HepG2 (cell line): ENCODE measurements around the gene UBE2G2. TPM values are rescaled to one million over a fixed set of nuclear protein-coding genes. Genes with fewer than 3 reads are reported as not detected.

ENCODE experiments used
- ATAC-seq: fragments of 200-7000 bp; cut with Tn5 transposase; 3 replicates; pipeline ENCODE4 v1.9.1; 2020; ENCODE audit warnings: mild to moderate bottlenecking, moderate library complexity
- BruUV-seq: library from RNA; stranded (reverse); fragments of 400-500 nt; replicated peaks from 2 replicates; lab custom pipeline; 2021; lab: Mats Ljungman, UMichigan
- CTCF ChIA-PET: fragments of 300-600 bp; formaldehyde crosslinking; extraction: SDS; loops from one replicate; lab custom pipeline; 2021; ENCODE audit warnings: low total read pairs, inconsistent platforms, low intra/inter-chr PET ratio; lab: Yijun Ruan, JAX
- POLR2A ChIA-PET: fragments of 350-600 bp; sonication (Branson Sonifier 250); formaldehyde crosslinking; loops from one replicate; lab custom pipeline; 2020; ENCODE audit warnings: antibody characterized with exemption, inconsistent platforms; lab: Yijun Ruan, JAX
- DNase-seq: peaks from one replicate; pipeline ENCODE4 v3.0.0-alpha.2; 2015; ENCODE audit warnings: low spot score
- FAIRE-seq: peaks from 3 replicates; lab custom pipeline; 2011; peaks lifted over from hg19 to GRCh38; lab: Jason Lieb, UNC
- H2AFZ ChIP-seq: one replicate; pipeline ENCODE4 v1.6.1; 2011; ENCODE audit warnings: low read length, inconsistent platforms
- H3K27ac ChIP-seq: fragments of 300-600 bp; 3 replicates; pipeline ENCODE4 v1.8.0; 2011; ENCODE audit warnings: mixed run types, mild to moderate bottlenecking, mixed read lengths, low read length, inconsistent platforms; ENCODE audit not compliant: insufficient read depth; ENCODE audit errors: extremely low read length
- H3K27me3 ChIP-seq, 2 experiments: fragments of 200-600 bp in 1 of 2; 2 replicates in 1 of 2; 3 replicates in 1 of 2; pipeline versions ENCODE4 v1.6.0 to v1.8.0; 2011; ENCODE audit warnings: low read length in 2 of 2, mild to moderate bottlenecking in 2 of 2, moderate library complexity in 2 of 2, inconsistent platforms in 1 of 2; ENCODE audit not compliant: insufficient read depth in 2 of 2, control insufficient read depth in 1 of 2
- H3K36me3 ChIP-seq, 2 experiments: fragments of 200-600 bp in 1 of 2; replicated peaks in 1 of 2; 2 replicates in 1 of 2; 3 replicates in 1 of 2; pipeline versions ENCODE4 v1.5.1 to v1.8.0; 2011; ENCODE audit warnings: low read length in 2 of 2, inconsistent platforms in 1 of 2; ENCODE audit not compliant: insufficient read depth in 2 of 2, control insufficient read depth in 1 of 2
- H3K4me1 ChIP-seq: 2 replicates; pipeline ENCODE4 v1.5.1; 2012; ENCODE audit warnings: low read length, inconsistent platforms; ENCODE audit not compliant: insufficient read depth
- H3K4me2 ChIP-seq: 2 replicates; pipeline ENCODE4 v1.6.0; 2011; ENCODE audit warnings: low read depth, low read length, inconsistent platforms
- H3K4me3 ChIP-seq, 3 experiments: fragments of 200-600 bp in 1 of 3; sonication (generic), shearing (Covaris generic) in 1 of 3; replicated peaks in 1 of 3; 2 replicates each; pipeline ENCODE4 v1.5.1; 2011 to 2016; ENCODE audit warnings: low read length in 3 of 3, inconsistent platforms in 2 of 3, low read depth in 2 of 3, mild to moderate bottlenecking in 2 of 3, control low read depth in 1 of 3, mixed read lengths in 1 of 3; ENCODE audit not compliant: insufficient read depth in 1 of 3
- H3K79me2 ChIP-seq: one replicate; pipeline ENCODE4 v1.6.1; 2011; ENCODE audit warnings: low read length, inconsistent platforms; ENCODE audit not compliant: insufficient read depth
- H3K9ac ChIP-seq: 2 replicates; pipeline ENCODE4 v1.6.0; 2011; ENCODE audit warnings: mild to moderate bottlenecking, low read depth, low read length, inconsistent platforms; ENCODE audit not compliant: insufficient read depth
- H3K9me3 ChIP-seq: 2 replicates; pipeline ENCODE4 v1.5.1; 2012; ENCODE audit warnings: mild to moderate bottlenecking, low read length
- H4K20me1 ChIP-seq: 2 replicates; pipeline ENCODE4 v1.6.0; 2011; ENCODE audit warnings: inconsistent platforms, mild to moderate bottlenecking, low read length, moderate library complexity; ENCODE audit not compliant: insufficient read depth
- AGO1 ChIP-seq: fragments of 200-400 bp; formaldehyde crosslinking; IDR thresholded peaks from 2 replicates; pipeline ENCODE4 v1.6.1; 2017; ENCODE audit warnings: mild to moderate bottlenecking, low read depth, low read length, moderate library complexity; ENCODE audit not compliant: poor library complexity, severe bottlenecking
- ASH2L ChIP-seq: fragments of 300-600, 200-600 bp; sonication (generic); IDR thresholded peaks from 2 replicates; pipeline ENCODE4 v1.7.0; 2017; ENCODE audit warnings: low read depth, mild to moderate bottlenecking, moderate library complexity, mixed read lengths, low read length; ENCODE audit not compliant: insufficient read length
- CREM ChIP-seq, 2 experiments: sonication (generic) in 1 of 2; formaldehyde crosslinking in 1 of 2; IDR thresholded peaks; 2 replicates each; pipeline versions ENCODE4 v1.4.0 to v1.6.1; 2016 to 2020; ENCODE audit warnings: antibody characterized with exemption in 1 of 2, mild to moderate bottlenecking in 1 of 2, missing genetic modification reagents in 1 of 2
- DRAP1 ChIP-seq: IDR thresholded peaks from 2 replicates; pipeline ENCODE4 v1.6.1; 2016; ENCODE audit warnings: missing genetic modification reagents, missing compliant biosample characterization
- HOXA5 ChIP-seq: sonication (generic); formaldehyde crosslinking; IDR thresholded peaks from 2 replicates; pipeline ENCODE4 v1.4.0; 2020; ENCODE audit warnings: missing genetic modification reagents
- KLF12 ChIP-seq: sonication (generic); formaldehyde crosslinking; IDR thresholded peaks from 2 replicates; pipeline ENCODE4 v1.4.0; 2020; ENCODE audit warnings: missing genetic modification reagents, borderline replicate concordance
- MZF1 ChIP-seq: sonication (generic); formaldehyde crosslinking; IDR thresholded peaks from 2 replicates; pipeline ENCODE4 v1.8.1; 2023; ENCODE audit warnings: mild to moderate bottlenecking, missing genetic modification reagents, borderline replicate concordance
- PATZ1 ChIP-seq: sonication (generic); formaldehyde crosslinking; IDR thresholded peaks from 2 replicates; pipeline ENCODE4 v1.4.0; 2020; ENCODE audit warnings: missing genetic modification reagents
- SIN3B ChIP-seq: fragments of 150-350 bp; IDR thresholded peaks from 2 replicates; pipeline ENCODE4 v1.6.1; 2014; ENCODE audit warnings: low read length
- ZNF124 ChIP-seq: sonication (generic); formaldehyde crosslinking; IDR thresholded peaks from 2 replicates; pipeline ENCODE4 v1.4.0; 2020; ENCODE audit warnings: missing genetic modification reagents
- ZNF224 ChIP-seq: sonication (generic); formaldehyde crosslinking; IDR thresholded peaks from 2 replicates; pipeline ENCODE4 v1.5.0; 2020; ENCODE audit warnings: mild to moderate bottlenecking, missing genetic modification reagents
- ZNF274 ChIP-seq: sonication (generic); formaldehyde crosslinking; IDR thresholded peaks from 2 replicates; pipeline ENCODE4 v1.5.1; 2020; ENCODE audit warnings: mild to moderate bottlenecking, missing genetic modification reagents
- ZNF766 ChIP-seq: sonication (generic); formaldehyde crosslinking; IDR thresholded peaks from 2 replicates; pipeline ENCODE4 v1.5.0; 2020; ENCODE audit warnings: missing genetic modification reagents, borderline replicate concordance
- ZNF775 ChIP-seq: sonication (generic); formaldehyde crosslinking; IDR thresholded peaks from 2 replicates; pipeline ENCODE4 v1.4.0; 2020; ENCODE audit warnings: missing genetic modification reagents, mild to moderate bottlenecking, moderate library complexity, borderline replicate concordance
- WGBS: methylation state at CpG from one replicate; pipeline ENCODE4 v1.1.6; 2017; ENCODE audit warnings: low lambda C conversion rate; 5-methylcytosine and 5-hydroxymethylcytosine counted together
- in situ Hi-C: cut with HindIII; loops from 2 replicates; pipeline ENCODE4 v1.10.0; 2017; ENCODE audit warnings: low pct_unique_long_range_greater_than_20kb; ENCODE audit not compliant: extremely low pct_ligation_motif_present
- intact Hi-C: fragments of 100-400 bp; cut with micrococcal nuclease; formaldehyde crosslinking; loops from one replicate; pipeline ENCODE4 v1.10.0; 2022; ENCODE audit not compliant: unreplicated experiment
- polyA plus RNA-seq, 8 experiments: library from polyadenylated mRNA; depleted of rRNA in 3 of 8; stranded (reverse) in 7 of 8; unstranded in 1 of 8; fragments of >200 nt; fragmentation: Illumina TruSeq in 4 of 8; extraction: Trizol in 4 of 8; gene quantifications; 2 replicates each; pipeline versions ENCODE4 v1.2.1 to v1.2.3, GENCODE V29; 2011 to 2016; ENCODE audit warnings: low read depth in 4 of 8, missing spikeins in 1 of 8, mixed read lengths in 1 of 8; ENCODE audit not compliant: insufficient read depth in 1 of 8
- total RNA-seq, 5 experiments: library from RNA; depleted of rRNA; stranded (reverse); fragments of >200 nt; fragmentation: Illumina TruSeq; extraction: Trizol; gene quantifications; 2 replicates each; pipeline ENCODE4 v1.2.3, GENCODE V29; 2016; ENCODE audit warnings: low read depth in 1 of 5

The UBE2G2 gene
- total and polyA plus RNA-seq, 2 of the 13 experiments (the other 11 are each of a cell fraction or from before 2014, with no cell fraction given), result 55.4 to 92.0 TPM

- CTCF ChIA-PET, result no interaction called here
- no peak overlapping the region for H3K27ac ChIP-seq
- TF ChIP-seq ZNF124 (CRISPR knock-in tag), result no peak
- TF ChIP-seq DRAP1 (CRISPR knock-in tag), result no peak
- TF ChIP-seq ASH2L, result no peak
- TF ChIP-seq, all 625 proteins: peak for 0
- POLR2A ChIA-PET, result no interaction called here
- no peak for DNase-seq
- no TSS peak for BruUV-seq
- Histone ChIP-seq H3K79me2 (no peaks in the 10 kb centered on the region), H3K36me3 (no peaks in the 10 kb centered on the region), H3K4me2 (no peak overlapping the region), H3K9ac (no peak overlapping the region), H3K4me3 (no peak overlapping the region), H3K9me3 (no peaks in the 10 kb centered on the region), H4K20me1 (no peaks in the 10 kb centered on the region), H2AFZ (no peak overlapping the region), H3K27me3 (peaks cover 5 to 18% of the 10 kb centered on the region in 2 experiments), H3K4me1 (peaks cover 36% of the 10 kb centered on the region)
- in situ Hi-C loops, result loop anchor here (5.0 kb wide), 1 partner anchor 231 kb away; no protein-coding TSS in a partner anchor
- ATAC-seq, result no peak
- intact Hi-C loops, result loop anchor here (5.0 kb wide), 1 partner anchor 36 kb away; no protein-coding TSS in a partner anchor
- 47% methylated on average over 3 of the region's 3 CpGs for WGBS
- FAIRE-seq, result no peak
These were observed 63.0 kb downstream of the UBE2G2 start for GRCh38 chr21:44738621-44739020.

GRCh38 chr21:44737706-44738354 is 63.8 kb downstream of the UBE2G2 start:
- Histone ChIP-seq H3K27ac (no peak overlapping the region), H3K4me1 (peaks cover 43% of the 10 kb centered on the region), H3K4me3 (no peak overlapping the region), H3K36me3 (no peaks in the 10 kb centered on the region), H3K27me3 (peaks cover 5 to 21% of the 10 kb centered on the region in 2 experiments), H3K4me2 (no peak overlapping the region), H3K9ac (no peak overlapping the region), H3K79me2 (no peaks in the 10 kb centered on the region), H4K20me1 (no peaks in the 10 kb centered on the region), H2AFZ (no peak overlapping the region)
- 65% methylated on average over 3 of the region's 3 CpGs for WGBS
- in situ Hi-C loops (loop anchor here (5.0 kb wide), 1 partner anchor 231 kb away; no protein-coding TSS in a partner anchor), intact Hi-C loops (loop anchor here (5.0 kb wide), 1 partner anchor 36 kb away; no protein-coding TSS in a partner anchor)
- ATAC-seq (no peak), FAIRE-seq (no peak)
- POLR2A ChIA-PET, result no interaction called here
- TF ChIP-seq CREM (IDR thresholded peaks at IDR 0.05) (no peak), CREM (CRISPR knock-in tag; IDR thresholded peaks at IDR 0.05) (no peak), KLF12 (CRISPR knock-in tag) (no peak), HOXA5 (CRISPR knock-in tag) (no peak), SIN3B (no peak), PATZ1 (CRISPR knock-in tag) (no peak), ZNF766 (CRISPR knock-in tag) (no peak), ZNF775 (CRISPR knock-in tag) (no peak), MZF1 (CRISPR knock-in tag) (no peak), AGO1 (no peak), ZNF224 (CRISPR knock-in tag) (no peak), ZNF274 (CRISPR knock-in tag) (no peak)
- TF ChIP-seq, all 625 proteins: peak for 0
- CTCF ChIA-PET, result no interaction called here
- H3K9me3 ChIP-seq, result no peaks in the 10 kb centered on the region
- DNase-seq, result no peak
- BruUV-seq, result no TSS peak
